Effector memory CD4-positive, alpha-beta T cell (primary cell): ENCODE results near the gene WBP1.

ENCODE experiments used
- DNase-seq, 3 donors: peaks; one replicate each; pipeline ENCODE4 v3.0.0-alpha.2; 2020
- H3K27ac ChIP-seq: 2 replicates; pipeline ENCODE4 v1.7.0; 2013; ENCODE audit warnings: mild to moderate bottlenecking, low read length, moderate library complexity; ENCODE audit not compliant: insufficient read depth, poor library complexity, severe bottlenecking
- H3K27me3 ChIP-seq: replicated peaks from 2 replicates; pipeline ENCODE4 v1.7.0; 2013; ENCODE audit warnings: mild to moderate bottlenecking, low read length; ENCODE audit not compliant: insufficient read depth, control insufficient read depth, poor library complexity, severe bottlenecking
- H3K36me3 ChIP-seq: 2 replicates; pipeline ENCODE4 v1.7.0; 2013; ENCODE audit warnings: mild to moderate bottlenecking, low read length, moderate library complexity; ENCODE audit not compliant: control insufficient read depth, insufficient read depth
- H3K4me1 ChIP-seq: 2 replicates; pipeline ENCODE4 v1.7.0; 2013; ENCODE audit warnings: low read length, mild to moderate bottlenecking; ENCODE audit not compliant: control insufficient read depth, insufficient read depth, poor library complexity, severe bottlenecking
- H3K4me3 ChIP-seq: 2 replicates; pipeline ENCODE4 v1.7.0; 2013; ENCODE audit warnings: low read length, low read depth, mild to moderate bottlenecking; ENCODE audit not compliant: insufficient read depth, poor library complexity, severe bottlenecking
- H3K9me3 ChIP-seq: 2 replicates; pipeline ENCODE4 v1.7.0; 2013; ENCODE audit warnings: mild to moderate bottlenecking, low read length, moderate library complexity; ENCODE audit not compliant: control insufficient read depth
- total RNA-seq, 3 donors: gene quantifications; one replicate each; lab custom pipeline; 2026; lab: John Stamatoyannopoulos, UW

Gene WBP1
- total RNA-seq = 10.2 to 14.1 (median 13.0) reads per million in 3 donors

- peaks cover 15% of the 10 kb centered on the region for H3K36me3 ChIP-seq
- peak within 1 kb of the TSS; percentile 69 for H3K4me3 ChIP-seq
Observed at GRCh38 chr2:74458132-74458937, at the start of gene WBP1. Gene WBP1 (plus strand): TSS chr2:74458438. CDS start chr2:74458603, 165 bp downstream.

GRCh38 chr2:74413001-74413698 lies 45.1 kb upstream of the WBP1 start:
- Histone ChIP-seq H3K36me3 (no peaks in the 10 kb centered on the region), H3K9me3 (no peaks in the 10 kb centered on the region), H3K4me1 (peaks cover 14% of the 10 kb centered on the region), H3K27me3 (peaks cover 3% of the 10 kb centered on the region), H3K27ac (no peak overlapping the region), H3K4me3 (no peak overlapping the region)
- no peak for DNase-seq

More at GRCh38 chr2:74458132-74458937, at the start of gene WBP1:
- H3K9me3 ChIP-seq = no peaks in the 10 kb centered on the region
- peak; percentile 98 to 100 (median 100) for DNase-seq
- H3K27me3 ChIP-seq = no peaks in the 10 kb centered on the region
- H3K27ac ChIP-seq = peak within 1 kb of the TSS; percentile 99
- H3K4me1 ChIP-seq = peaks cover 23% of the 10 kb centered on the region

- H3K9me3 ChIP-seq = no peaks in the 10 kb centered on the region
- no peak overlapping the region for H3K27ac ChIP-seq
- H3K27me3 ChIP-seq = peaks cover 3% of the 10 kb centered on the region
- peaks cover 14% of the 10 kb centered on the region for H3K4me1 ChIP-seq
- H3K36me3 ChIP-seq = no peaks in the 10 kb centered on the region
- H3K4me3 ChIP-seq = peak overlapping the region; percentile 22
- DNase-seq = no peak
Observed at GRCh38 chr2:74414441-74414840, 43.8 kb upstream of the WBP1 start.

- Histone ChIP-seq H3K27me3 (peaks cover 3% of the 10 kb centered on the region), H3K4me3 (peak overlapping the region; percentile 41), H3K9me3 (no peaks in the 10 kb centered on the region), H3K27ac (no peak overlapping the region), H3K4me1 (peaks cover 14% of the 10 kb centered on the region), H3K36me3 (no peaks in the 10 kb centered on the region)
- no peak for DNase-seq
Observed at GRCh38 chr2:74414881-74415761, 43.1 kb upstream of the WBP1 start.

GRCh38 chr2:74415762-74416395 lies 42.4 kb upstream of the WBP1 start:
- peaks cover 3% of the 10 kb centered on the region for H3K27me3 ChIP-seq
- H3K36me3 ChIP-seq = no peaks in the 10 kb centered on the region
- peaks cover 14% of the 10 kb centered on the region for H3K4me1 ChIP-seq
- H3K9me3 ChIP-seq = no peaks in the 10 kb centered on the region
- H3K27ac ChIP-seq = no peak overlapping the region
- H3K4me3 ChIP-seq = peak overlapping the region; percentile 41
- DNase-seq = no peak

GRCh38 chr2:74416778-74417177 lies 41.5 kb upstream of the WBP1 start:
- Histone ChIP-seq H3K4me1 (peaks cover 22% of the 10 kb centered on the region), H3K9me3 (no peaks in the 10 kb centered on the region), H3K27me3 (peaks cover 3% of the 10 kb centered on the region), H3K4me3 (no peak overlapping the region), H3K36me3 (no peaks in the 10 kb centered on the region), H3K27ac (no peak overlapping the region)
- DNase-seq = no peak

GRCh38 chr2:74417197-74417596 lies 41.0 kb upstream of the WBP1 start:
- peaks cover 25% of the 10 kb centered on the region for H3K4me1 ChIP-seq
- no peak overlapping the region for H3K4me3 ChIP-seq
- no peaks in the 10 kb centered on the region for H3K36me3 ChIP-seq
- H3K27ac ChIP-seq = no peak overlapping the region
- no peak for DNase-seq
- peaks cover 3% of the 10 kb centered on the region for H3K27me3 ChIP-seq
- H3K9me3 ChIP-seq = no peaks in the 10 kb centered on the region

- peaks cover 3% of the 10 kb centered on the region for H3K27me3 ChIP-seq
- H3K9me3 ChIP-seq = no peaks in the 10 kb centered on the region
- H3K36me3 ChIP-seq = no peaks in the 10 kb centered on the region
- H3K4me1 ChIP-seq = peaks cover 27% of the 10 kb centered on the region
- H3K27ac ChIP-seq = no peak overlapping the region
- H3K4me3 ChIP-seq = no peak overlapping the region
- DNase-seq = no peak
Observed at GRCh38 chr2:74417763-74418162, 40.5 kb upstream of the WBP1 start.

GRCh38 chr2:74418312-74418711 lies 39.9 kb upstream of the WBP1 start:
- Histone ChIP-seq H3K4me1 (peaks cover 27% of the 10 kb centered on the region), H3K4me3 (no peak overlapping the region), H3K27ac (no peak overlapping the region), H3K9me3 (no peaks in the 10 kb centered on the region), H3K27me3 (peaks cover 3% of the 10 kb centered on the region), H3K36me3 (no peaks in the 10 kb centered on the region)
- DNase-seq = no peak
